ENCODE measurements around the gene RPL34.

- TF ChIP-seq CTCF (conservative IDR thresholded peaks at IDR 0.05; ENCODE audit: low read depth, low read length) (no peak), EZH2 (IDR thresholded peaks at IDR 0.05; ENCODE audit: low read length, unreplicated experiment) (no peak), EZH2phosphoT487 (IDR thresholded peaks at IDR 0.05; ENCODE audit: borderline replicate concordance, low read length) (no peak)
These were observed 4.1 kb downstream of the RPL34 start for GRCh38 chr4:108624263-108625056.
